NOMO-1 treated with dmso at 0.1 percent for 144 hours (cell line): ENCODE measurements around the gene SCGN.
A peak's percentile ranks its signal among the peaks of the same experiment; 100 is the strongest.

Experiments used
- DNase-seq: peaks from one replicate; lab custom pipeline; 2025; ENCODE audit not compliant: unreplicated experiment; lab: John Stamatoyannopoulos, UW

Gene SCGN, protein sequence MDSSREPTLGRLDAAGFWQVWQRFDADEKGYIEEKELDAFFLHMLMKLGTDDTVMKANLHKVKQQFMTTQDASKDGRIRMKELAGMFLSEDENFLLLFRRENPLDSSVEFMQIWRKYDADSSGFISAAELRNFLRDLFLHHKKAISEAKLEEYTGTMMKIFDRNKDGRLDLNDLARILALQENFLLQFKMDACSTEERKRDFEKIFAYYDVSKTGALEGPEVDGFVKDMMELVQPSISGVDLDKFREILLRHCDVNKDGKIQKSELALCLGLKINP

DNA sequence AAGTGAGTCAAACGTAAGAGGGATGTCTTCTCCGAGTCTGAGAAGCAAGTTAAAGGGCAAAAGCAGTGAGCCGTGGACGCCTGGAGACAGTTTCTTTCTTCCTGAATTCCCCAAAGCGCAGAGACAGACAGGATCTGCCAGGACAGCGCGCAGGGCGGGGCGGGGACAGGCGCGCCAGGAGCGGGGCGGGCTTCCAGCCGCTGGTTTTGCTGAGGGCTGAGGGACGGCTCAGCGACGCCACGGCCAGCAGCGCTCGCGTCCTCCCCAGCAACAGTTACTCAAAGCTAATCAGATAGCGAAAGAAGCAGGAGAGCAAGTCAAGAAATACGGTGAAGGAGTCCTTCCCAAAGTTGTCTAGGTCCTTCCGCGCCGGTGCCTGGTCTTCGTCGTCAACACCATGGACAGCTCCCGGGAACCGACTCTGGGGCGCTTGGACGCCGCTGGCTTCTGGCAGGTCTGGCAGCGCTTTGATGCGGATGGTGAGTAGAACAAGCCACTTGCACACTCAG, at the start of gene SCGN:
TSS of gene SCGN (plus strand) at position 209 of the 509 bp plus-strand sequence. CDS start at position 398, 189 bp downstream.
- DNase-seq = no peak

DNA sequence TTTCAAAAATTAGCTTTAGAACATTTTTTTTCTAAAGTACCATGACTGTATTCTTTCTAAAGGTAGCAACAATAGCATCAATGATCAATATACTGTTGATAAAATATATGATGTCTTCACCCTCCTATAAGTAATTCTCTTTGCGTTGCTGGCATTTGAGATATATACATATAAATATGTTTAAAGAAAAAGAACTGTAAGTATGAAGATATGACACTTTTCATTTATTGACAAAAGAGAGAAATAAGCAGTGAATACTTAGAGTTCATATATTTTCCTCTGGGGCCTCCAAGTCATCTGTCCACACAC, 49.4 kb upstream of the SCGN start:
- no peak for DNase-seq

DNA sequence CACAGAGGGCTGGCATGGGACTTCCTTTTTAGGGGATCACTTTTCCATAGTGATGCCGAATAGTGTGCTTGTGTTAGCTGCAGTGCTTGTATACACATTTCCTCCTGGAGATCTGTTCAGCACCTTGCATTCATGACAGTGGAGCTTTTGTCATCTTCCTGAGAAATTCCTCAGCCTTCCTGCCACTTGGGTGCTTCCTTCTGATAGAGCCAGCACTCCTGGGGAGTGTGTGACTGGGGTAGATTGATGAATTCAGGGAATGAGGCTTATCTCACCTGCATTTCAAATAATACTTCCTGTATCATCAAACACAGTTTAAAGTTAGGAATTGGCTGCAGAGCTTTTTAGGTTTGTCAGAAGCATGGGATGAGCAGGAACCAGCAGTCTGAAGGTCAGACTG, 48.8 kb upstream of the SCGN start:
- DNase-seq = no peak

DNA sequence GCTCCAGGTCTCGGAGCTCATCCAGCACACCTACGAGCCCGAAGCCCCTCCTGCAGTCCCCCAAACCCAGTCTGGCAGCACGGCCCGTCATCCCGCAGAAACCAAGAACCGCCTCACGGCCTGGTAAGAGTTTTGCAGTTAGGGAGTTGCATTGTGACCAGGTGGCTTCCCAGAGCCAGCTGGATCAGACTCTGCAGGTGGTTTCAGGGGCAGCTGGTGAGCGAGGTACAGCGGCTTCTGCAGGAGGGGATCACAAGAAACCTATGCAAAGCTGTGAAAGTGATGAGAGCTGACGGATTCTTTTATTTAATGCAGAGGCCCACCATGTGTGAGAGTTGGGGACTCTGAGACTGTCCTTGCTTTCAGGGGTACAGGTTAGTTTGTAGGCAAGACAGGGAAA, 45.9 kb upstream of the SCGN start:
- no peak for DNase-seq

DNA sequence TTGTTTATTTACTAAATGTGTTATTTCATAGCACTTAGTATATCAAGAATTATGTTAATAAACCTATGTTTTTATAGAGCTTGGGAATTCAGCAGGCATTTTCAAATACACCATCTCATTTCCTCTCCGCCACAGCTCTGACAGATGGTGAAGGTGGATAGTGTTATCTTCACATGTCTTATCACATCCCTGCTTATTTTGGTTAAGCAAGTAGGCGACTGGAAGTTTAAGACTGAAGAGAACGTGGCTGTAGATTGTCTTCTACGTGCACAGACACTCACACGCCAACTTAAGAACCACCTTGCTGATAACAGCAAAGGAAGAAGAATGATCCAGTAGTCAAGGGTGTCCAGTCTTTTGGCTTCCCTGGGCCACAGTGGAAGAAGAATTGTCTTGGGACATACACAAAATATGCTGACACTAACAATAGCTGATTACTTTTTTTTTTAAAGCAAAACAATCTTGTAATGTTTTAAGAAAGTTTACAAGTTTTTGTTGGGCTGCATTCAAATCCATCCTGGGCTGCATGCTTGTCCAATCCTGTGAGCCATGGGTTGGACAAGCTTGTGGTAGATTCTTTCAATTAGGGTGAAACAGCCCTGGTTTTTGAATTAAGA, 43.3 kb upstream of the SCGN start:
- no peak for DNase-seq

DNA sequence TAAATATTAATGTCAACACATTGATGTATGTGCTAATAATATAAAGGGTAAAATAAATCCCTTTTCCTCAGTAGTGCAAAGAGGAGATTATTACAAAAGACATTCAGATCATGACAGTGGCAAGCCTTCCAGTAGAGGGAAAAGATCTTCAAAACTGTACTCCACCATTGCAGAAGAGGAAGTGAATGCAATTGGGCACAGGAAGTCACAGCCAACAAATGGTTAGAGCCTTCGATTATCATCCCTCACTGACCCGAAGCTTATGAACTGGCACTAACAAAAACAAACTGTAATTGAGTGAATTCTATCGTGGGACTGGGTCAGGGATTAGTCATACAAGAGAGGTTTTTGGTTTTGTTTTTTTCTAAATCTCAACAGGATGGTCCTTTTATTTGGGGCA, 39.3 kb upstream of the SCGN start:
- DNase-seq = peak; percentile 40

DNA sequence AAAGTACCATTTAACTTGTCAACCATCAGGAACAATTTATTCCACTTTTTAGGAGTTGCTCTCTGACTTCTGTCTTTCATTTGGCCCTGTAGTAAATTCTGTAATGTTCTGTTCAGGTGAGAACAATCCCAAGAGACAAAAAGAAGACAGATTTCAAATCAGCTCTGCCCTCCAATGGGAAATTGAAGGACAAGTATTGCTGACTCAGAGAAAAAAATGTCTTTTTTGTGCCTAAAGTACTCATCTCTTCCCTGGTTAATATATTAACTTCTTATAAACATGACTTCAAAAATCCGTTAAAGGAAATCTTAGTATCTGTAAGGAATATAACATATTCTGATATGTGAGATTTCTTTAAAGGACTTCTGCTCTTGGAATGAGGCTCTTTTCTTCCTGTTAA, 38.6 kb upstream of the SCGN start:
- no peak for DNase-seq

DNA sequence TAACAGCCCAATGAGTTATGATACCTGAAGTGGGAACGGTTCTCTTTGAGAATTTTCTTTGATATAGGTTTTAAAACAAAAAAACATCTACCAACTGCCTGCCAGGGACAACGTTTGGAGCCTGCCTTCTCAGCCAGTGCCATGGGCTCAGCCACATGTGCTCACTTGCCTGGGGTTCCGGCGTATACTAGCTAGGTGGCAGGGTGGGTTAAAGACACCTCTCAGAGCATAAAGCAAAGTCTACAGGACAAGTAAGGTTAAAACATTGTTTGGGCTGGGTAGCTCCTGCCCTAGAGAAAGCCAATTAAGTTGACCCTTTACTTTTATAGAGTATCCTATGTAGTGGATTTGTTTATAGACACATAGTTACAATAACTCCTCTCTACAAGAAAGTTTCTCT, 38.0 kb upstream of the SCGN start:
- DNase-seq = no peak

DNA sequence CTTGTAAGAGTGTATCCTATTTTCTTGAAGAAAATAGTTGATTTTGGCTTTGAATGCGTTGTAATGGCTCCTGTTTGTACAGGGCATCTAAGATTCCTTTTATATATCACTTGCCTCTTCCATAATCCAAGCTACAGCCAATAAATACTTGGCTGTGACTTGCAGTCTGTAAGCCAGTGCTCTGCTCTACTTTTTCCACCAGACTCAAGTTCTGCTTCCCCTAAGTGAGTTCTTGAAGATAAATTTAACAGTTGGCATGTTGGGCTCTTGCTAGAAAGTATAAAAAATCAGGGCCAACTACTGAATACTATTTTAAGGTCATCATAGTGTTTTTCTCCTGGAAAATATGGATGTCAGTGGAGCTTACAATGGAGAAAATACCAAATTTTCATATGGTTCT, 36.5 kb upstream of the SCGN start:
- no peak for DNase-seq

DNA sequence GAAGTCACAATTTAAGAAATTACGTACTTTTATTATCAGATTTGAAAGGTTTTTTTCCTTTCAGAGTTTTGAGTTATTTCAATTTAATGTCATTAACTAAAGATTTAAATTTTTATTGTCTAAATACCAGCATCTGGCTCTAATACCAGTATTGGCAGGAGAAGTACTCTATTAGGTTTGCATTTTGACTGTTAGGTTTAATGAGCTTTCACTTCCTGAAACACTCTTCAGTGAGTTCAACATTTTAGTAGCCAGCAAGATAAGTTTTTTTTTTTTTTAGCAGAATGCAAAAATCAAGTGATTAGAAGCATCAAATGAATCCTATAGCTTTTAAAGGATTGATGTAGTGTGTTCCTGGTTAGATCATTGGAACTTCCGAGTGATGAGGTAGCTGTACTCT, 34.0 kb upstream of the SCGN start:
- peak; percentile 7 for DNase-seq

DNA sequence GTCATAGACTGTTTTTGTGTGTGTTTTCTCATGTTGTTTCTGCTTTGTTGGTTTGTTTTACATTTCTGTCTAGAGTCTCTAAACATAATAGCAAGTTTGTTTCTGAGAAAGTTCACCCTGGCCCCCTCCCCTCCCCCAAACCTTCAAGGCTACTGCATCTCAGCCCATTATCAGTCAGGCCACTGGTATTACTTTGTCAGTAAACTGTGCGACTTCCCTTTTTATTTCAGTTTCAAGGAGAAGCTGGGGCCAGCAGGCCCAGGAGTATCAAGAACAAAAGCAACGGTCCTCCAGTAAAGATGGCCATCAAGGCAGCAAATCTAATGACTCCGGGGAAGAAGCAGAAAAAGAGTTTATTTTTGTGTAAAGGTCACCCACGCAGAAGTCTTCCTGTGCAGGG, 32.8 kb upstream of the SCGN start:
- DNase-seq = peak; percentile 14

DNA sequence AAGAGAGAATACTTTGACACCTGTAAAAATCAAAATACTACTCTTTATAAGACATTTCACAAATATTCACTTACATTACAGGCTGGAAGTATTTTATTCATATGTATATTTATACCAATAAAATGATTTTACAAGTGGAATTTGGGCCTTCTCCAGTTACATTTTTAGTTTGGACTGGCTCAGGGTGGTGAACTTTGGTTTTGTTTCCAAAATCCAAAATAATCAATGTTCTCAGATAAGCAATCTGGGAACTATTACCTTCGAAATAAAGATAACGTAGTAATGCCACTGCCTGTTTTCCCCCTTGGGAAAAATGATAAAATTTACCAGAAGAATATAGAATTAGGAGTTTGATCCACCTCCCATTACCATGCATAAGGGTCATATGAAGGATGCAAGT, 31.6 kb upstream of the SCGN start:
- DNase-seq = no peak

DNA sequence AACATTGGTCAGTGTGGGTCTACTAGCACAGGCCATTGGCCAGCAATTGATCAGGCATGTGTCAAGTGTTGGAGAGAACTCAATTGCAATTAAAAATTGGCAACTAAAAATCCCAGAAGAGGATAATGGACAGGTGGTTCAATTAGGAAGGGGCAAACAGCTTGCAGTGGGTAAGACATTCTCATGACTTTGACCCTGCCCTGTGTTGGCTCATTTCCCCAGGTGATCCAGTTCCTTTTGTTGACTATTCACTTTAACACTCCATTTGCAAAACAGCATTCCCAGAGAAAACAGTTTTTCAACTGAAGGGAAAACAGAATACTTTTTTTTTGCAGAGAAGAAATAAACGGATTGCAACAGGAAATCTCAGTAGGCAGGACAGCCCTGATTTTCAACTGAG, 28.9 kb upstream of the SCGN start:
- DNase-seq = no peak

DNA sequence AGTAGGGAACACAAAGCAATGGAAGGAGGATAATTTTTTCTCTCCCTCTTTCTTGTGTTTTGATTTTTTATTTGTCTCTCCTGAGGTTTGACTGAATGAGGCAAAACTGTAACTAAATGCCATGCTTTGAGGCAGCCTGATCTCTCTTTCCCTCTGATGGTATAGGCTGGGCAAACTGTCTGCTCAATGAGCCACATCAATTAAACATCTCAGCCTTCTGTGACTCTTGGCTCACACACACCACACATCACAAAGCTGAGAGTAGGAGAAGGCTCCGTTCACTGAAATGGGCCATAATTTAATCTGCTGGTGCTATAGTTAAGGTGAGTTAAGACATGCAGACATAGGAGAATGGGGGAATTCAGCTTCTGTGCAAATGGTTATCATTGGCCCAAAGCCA, 28.1 kb upstream of the SCGN start:
- no peak for DNase-seq

DNA sequence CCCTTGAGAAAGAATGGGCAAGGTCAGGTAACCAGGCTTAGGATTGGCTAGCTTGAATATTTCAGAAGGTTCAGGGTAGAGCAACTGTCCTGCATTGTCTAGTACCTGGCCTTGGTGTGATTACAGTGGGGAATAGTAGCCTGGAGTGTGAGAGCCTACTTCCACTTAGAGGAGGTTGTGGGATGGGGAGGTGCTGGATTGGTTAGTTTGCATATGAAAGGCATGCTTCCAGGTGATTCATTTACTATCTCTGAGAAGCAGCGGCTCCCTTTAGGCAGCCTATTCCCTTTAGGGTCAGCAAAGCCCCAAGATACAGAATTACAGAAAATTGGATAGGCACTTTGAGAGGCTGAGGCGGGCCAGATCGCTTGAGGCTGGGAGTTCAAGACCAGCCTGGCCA, 25.0 kb upstream of the SCGN start:
- no peak for DNase-seq

DNA sequence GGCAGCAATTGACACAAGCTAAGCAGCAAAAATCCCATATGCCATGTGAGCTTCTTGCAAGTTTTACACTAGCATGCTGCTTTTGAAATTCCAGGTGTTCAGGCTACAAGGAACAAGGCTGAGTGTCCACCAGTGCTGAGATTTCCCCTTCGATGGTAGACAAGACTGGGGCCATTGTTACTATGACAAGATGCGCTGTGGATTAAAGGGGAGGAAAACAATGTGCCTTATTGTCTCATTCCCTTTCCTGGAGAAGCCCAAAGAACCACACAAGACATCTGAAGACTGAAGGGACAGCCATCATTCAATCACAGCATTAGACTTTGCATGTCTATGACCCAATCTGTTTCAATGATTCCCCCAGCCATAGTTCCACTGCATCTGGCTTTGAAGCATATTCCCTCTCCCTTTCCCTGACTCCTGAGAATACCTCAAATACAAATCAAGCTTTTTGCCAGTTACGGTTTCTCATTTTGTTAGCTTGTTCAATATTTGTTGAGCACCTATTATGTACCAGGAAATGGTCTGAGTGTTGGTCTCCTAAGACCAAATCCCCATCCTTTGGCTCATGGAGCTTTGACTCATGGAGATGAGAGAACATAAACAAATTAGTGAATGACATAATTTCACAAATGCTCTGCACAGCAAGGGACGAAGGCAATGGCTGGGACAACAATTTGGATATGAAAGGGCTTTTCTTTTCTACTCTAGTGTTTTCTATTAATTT, 23.4 kb upstream of the SCGN start:
- DNase-seq = no peak

DNA sequence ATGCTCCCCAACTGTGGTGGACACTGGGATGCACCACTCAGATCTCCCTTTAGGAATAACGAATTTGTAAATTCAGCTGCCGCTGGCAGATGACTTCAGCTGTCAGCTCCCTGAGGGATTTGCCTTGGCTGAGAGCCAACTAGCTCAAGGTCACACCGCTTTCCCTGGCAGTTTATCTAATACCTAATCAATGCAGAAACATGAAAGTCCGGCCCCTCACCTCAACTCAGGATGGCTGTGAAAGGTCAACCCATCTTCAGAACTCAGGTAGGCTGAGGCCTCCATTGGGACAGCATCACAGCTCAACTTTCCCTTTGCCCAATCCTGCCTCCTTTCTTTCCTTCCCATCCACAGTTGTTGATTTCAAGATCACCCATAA, 22.8 kb upstream of the SCGN start:
- DNase-seq = no peak

DNA sequence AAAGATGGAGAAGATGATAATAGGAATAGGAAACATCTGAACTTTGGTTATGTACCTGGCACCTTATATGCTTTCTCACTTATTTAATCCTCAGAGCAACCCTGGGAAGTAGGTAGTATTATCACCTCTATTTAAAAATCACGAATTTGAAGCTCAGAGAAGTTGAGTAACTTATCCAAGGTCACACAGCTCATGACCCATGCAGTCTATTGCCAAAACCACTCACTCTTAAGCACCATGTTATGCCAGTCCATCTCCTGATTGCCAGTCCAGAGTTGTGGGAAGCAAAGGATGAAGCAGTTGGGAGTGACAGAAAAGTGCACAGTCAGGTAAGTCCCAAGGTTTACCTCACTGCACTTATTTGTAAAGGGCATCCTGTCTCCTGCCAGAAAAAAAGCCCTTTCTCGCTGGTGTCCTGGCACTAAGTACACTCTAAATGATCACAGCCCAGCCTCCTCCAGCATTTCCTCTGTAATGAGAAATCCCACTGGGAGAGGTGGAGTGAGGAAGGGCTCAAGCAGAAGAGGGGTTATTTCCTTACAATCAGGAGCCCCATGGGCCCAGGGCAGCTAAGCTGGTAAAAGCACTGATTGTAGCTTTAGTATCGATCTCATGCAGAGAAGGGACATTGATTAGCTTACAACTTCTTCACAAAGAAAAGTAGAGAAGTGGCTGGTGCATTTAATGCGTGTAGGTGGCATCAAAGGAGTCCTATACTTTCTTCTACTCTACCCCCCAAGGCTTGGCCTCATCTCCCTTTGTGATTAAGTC, 21.3 kb upstream of the SCGN start:
- no peak for DNase-seq

DNA sequence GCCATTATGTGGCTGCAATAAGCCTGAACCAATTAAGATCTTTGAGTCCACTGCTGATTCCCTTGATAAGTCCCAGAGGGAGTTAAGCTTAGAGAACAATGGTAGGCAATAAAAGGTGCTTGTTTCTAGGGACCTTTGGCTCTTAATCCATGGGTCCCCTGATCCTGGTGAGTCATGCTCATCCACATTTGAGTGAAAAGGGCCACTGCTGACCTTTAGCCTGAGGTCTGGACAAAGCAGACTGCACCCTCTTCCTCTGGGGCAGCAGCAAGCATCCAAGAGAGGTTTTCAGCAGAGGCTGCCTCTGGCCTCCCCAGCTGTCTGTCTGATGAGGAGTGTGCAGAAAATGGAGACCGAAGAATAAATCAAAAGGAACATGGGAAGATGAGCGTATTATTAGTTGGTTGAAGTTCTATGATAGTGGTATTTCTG, 16.1 kb upstream of the SCGN start:
- no peak for DNase-seq

DNA sequence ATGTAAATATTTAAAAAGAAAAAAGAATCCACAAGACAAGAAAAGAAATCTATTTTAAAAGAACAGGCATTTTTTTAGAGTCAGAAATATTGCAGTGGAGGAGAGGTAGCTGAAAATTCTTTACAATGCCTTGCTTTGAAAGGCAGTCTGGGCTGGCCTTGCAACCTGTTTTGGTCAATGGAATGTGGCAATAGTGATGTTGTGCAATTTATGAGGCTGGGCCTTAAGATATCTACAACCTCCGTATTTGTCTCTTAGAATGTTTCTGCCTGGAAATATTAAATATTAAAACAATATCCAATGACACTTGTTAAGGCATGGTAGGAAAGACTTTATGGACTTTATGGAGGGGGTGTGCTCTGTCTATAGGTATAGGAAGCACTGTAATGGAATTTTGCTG, 14.8 kb upstream of the SCGN start:
- DNase-seq = peak; percentile 42

DNA sequence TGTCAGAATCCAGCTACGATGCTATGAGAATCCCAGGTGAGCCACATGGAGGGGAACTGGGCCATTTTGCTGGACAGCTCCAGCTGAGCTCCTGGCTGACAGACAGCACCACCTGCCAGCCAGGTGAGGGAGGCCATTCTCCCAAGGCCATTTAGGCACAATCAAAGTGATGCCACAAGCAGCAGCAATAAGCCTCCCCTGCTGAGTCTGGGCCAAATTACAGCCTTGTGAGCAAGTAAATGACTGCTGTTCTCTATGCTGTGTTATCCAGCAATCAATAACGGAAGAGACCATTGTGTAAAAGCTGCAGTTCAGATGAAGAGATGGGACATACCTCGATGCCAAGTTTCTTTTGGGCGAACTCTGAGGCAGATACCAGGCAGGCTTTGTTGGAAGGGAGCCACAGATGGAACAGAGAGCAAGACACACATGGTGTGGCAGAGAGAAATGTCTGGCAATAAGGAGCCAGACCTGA, 14.0 kb upstream of the SCGN start:
- no peak for DNase-seq

DNA sequence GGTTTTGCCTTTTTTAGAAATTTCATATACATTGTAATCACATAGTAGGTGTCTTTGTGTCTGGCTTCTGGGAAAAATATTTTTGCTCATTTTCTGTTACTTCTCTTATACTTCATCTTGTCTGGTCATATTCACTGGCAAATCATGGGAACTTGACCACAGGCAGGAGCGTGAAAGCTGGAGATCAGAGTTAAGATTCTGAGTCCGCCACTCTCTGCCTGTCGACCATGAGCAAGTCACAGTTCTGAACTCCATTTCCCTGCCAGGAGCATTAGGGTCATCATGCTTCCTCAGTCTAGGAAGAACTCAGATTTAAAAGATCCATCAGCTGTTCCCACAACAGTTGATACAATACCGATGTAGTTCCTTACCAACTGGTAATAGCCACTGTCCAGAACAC, 12.4 kb upstream of the SCGN start:
- DNase-seq = no peak
